Measurements from ENCODE around the gene THAP12.

The THAP12 gene

GRCh38 chr11:76307396-76307795 lies 73.5 kb downstream of the THAP12 start:
- no peak for DNase-seq (ENCODE audit: low read depth)

- DNase-seq (ENCODE audit: low read depth), result no peak
Measured at GRCh38 chr11:76303399-76303798, 77.5 kb downstream of the THAP12 start.

- DNase-seq (ENCODE audit: low read depth), result no peak
Measured at GRCh38 chr11:76302996-76303395, 77.9 kb downstream of the THAP12 start.
